PC-3 (cell line): ENCODE data around the gene SSTR3.

ENCODE experiments used
- CTCF ChIP-seq: fragments of 300-600 bp; sonication (generic); conservative IDR thresholded peaks from 2 replicates; pipeline ENCODE4 v1.5.1; 2017; ENCODE audit warnings: antibody characterized with exemption, low read depth, mild to moderate bottlenecking, low read length
- EZH2 ChIP-seq: fragments of 300-600 bp; sonication (generic); IDR thresholded peaks from one replicate; pipeline ENCODE4 v1.6.1; 2017; ENCODE audit warnings: antibody characterized with exemption, mild to moderate bottlenecking, low read length; ENCODE audit not compliant: unreplicated experiment
- EZH2phosphoT487 ChIP-seq: fragments of 300-600 bp; sonication (generic); IDR thresholded peaks from 2 replicates; pipeline ENCODE4 v1.6.1; 2018; ENCODE audit warnings: mild to moderate bottlenecking, antibody characterized with exemption, low read length, borderline replicate concordance

GRCh38 chr22:37254209-37254866 is 42.1 kb upstream of the SSTR3 start:
- no peak for TF ChIP-seq EZH2
- TF ChIP-seq CTCF: no peak
- no peak for TF ChIP-seq EZH2phosphoT487
